PFSK-1 (cell line): Measurements from ENCODE around the gene SLC25A24. TPM values are rescaled to one million over a fixed set of nuclear protein-coding genes. Genes with fewer than 3 reads are reported as not detected.
"Not testable (repeated sequence)": the region's sequence is repeated elsewhere in the genome, so short reads cannot be mapped to it uniquely, and the experiment has no call there.

ENCODE experiments used
- FOXP2 ChIP-seq: optimal IDR thresholded peaks from 2 replicates; pipeline ENCODE3; 2011; ENCODE audit warnings: borderline replicate concordance, control low read depth, inconsistent platforms; ENCODE audit not compliant: insufficient read depth; ENCODE audit errors: extremely low read length, extremely low read depth
- POLR2AphosphoS5 ChIP-seq: IDR thresholded peaks from 2 replicates; pipeline ENCODE4 v1.6.1; 2012; ENCODE audit warnings: low read depth, mild to moderate bottlenecking, control low read depth, low read length, moderate library complexity
- SIN3A ChIP-seq: IDR thresholded peaks from 2 replicates; pipeline ENCODE4 v1.6.1; 2012; ENCODE audit warnings: mild to moderate bottlenecking, low read length, moderate library complexity, borderline replicate concordance; ENCODE audit not compliant: insufficient read depth
- TAF1 ChIP-seq: IDR thresholded peaks from 2 replicates; pipeline ENCODE4 v1.6.1; 2012; ENCODE audit warnings: low read length, control low read depth, borderline replicate concordance; ENCODE audit not compliant: insufficient read depth
- polyA plus RNA-seq: library from polyadenylated mRNA; unstranded; fragments of >200 nt; gene quantifications from one replicate; pipeline ENCODE4 v1.2.1, GENCODE V29; 2012; ENCODE audit warnings: low read depth, missing spikeins; ENCODE audit not compliant: insufficient read length
- TF ChIP-seq, protein P1 (sequence below), 2 experiments: IDR thresholded peaks; 2 replicates each; pipeline versions ENCODE4 v1.6.1 to v1.8.0; 2011 to 2012; ENCODE audit warnings: low read depth in 2 of 2, low read length in 2 of 2, control low read depth in 1 of 2, inconsistent platforms in 1 of 2, mild to moderate bottlenecking in 1 of 2, moderate library complexity in 1 of 2; ENCODE audit not compliant: insufficient read depth in 1 of 2

SLC25A24 gene
- 12.7 TPM for polyA plus RNA-seq

DNA sequence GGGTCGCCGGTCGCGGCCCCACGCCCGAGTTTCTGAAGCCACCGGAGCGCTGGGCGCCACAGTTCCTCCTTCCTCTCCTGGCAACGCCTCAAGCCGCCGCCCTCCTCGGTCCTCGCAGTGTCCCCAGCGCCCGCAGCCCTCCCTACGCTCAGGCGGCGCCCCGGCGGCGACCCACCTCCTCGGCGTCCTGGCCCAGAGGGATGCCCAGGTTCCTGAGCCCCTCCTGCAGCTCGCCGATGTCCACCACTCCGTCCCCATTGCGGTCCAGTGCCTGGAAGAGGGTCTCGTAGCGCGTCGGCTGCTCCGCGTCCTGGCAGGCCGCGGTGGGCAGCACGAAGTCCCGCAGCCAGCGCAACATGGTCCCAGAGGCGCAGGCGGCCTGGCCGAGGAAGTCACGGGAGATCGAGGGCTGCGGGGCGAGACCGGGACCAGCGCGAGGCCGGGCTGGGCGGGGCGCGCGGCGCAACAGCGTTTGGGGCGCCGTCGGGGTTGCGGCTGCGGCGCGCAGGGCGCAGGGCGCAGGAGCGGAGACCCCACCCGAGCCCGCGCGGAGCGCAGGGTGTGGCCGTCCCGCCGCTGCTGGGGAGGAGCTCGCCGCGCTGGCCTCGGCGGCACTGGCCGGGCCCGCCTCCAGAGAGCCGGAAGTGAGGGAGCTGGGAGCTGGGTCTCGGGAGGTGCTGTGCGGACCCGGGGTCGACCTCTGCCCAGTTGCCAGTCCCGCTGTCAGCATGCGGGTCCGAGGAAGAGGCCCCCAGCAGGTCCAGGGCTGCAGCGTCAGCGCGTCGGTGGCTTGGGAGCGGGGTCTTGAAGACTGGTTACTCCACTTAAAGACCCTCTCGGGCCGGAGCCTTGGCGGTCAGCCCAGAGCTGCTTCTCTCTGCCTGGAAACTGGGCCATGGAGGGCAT, at the start of gene SLC25A24:
SLC25A24 (minus strand) TSS at position 563 of the 906 bp plus-strand sequence; CDS start at position 358, 205 bp downstream.
- TF ChIP-seq, protein P1, sequence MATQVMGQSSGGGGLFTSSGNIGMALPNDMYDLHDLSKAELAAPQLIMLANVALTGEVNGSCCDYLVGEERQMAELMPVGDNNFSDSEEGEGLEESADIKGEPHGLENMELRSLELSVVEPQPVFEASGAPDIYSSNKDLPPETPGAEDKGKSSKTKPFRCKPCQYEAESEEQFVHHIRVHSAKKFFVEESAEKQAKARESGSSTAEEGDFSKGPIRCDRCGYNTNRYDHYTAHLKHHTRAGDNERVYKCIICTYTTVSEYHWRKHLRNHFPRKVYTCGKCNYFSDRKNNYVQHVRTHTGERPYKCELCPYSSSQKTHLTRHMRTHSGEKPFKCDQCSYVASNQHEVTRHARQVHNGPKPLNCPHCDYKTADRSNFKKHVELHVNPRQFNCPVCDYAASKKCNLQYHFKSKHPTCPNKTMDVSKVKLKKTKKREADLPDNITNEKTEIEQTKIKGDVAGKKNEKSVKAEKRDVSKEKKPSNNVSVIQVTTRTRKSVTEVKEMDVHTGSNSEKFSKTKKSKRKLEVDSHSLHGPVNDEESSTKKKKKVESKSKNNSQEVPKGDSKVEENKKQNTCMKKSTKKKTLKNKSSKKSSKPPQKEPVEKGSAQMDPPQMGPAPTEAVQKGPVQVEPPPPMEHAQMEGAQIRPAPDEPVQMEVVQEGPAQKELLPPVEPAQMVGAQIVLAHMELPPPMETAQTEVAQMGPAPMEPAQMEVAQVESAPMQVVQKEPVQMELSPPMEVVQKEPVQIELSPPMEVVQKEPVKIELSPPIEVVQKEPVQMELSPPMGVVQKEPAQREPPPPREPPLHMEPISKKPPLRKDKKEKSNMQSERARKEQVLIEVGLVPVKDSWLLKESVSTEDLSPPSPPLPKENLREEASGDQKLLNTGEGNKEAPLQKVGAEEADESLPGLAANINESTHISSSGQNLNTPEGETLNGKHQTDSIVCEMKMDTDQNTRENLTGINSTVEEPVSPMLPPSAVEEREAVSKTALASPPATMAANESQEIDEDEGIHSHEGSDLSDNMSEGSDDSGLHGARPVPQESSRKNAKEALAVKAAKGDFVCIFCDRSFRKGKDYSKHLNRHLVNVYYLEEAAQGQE (IDR thresholded peaks at IDR 0.05; ENCODE audit: insufficient read depth in 1 of 2, low read depth in 2 of 2, low read length in 2 of 2), result no peak; a peak in 1 of 4 replicates
- TF ChIP-seq FOXP2, result peak; percentile 44

- TF ChIP-seq, protein P1 (IDR thresholded peaks at IDR 0.05; ENCODE audit: insufficient read depth in 1 of 2, low read depth in 2 of 2, low read length in 2 of 2), result not testable (repeated sequence)
- TF ChIP-seq FOXP2, TAF1: not testable (repeated sequence)
These were observed 43.8 kb upstream of the SLC25A24 start, which contains the start of gene NBPF4 for GRCh38 chr1:108243976-108244375. TSS of gene NBPF4 (minus strand) at chr1:108244076. CDS start at chr1:108243761, 315 bp downstream.

DNA sequence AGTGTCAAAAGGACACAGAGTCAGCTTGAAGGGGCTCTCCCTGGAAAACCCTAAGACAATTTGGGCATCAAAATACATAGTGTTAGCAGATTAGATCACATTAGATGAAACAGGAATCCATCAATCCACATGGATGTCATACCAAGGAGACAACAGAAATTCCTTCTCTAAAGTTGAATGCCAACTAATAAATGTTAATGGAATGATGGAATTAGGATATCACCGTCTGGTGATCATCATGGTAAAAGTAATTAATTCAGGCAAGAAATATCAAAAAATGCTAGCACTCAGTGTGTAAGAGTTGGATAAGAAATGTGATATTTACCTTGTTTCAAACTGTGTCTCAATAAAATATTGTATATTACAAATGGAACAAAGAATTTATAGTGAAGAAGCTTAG, 10.9 kb upstream of the SLC25A24 start:
- TF ChIP-seq FOXP2, result no peak
- no peak for TF ChIP-seq POLR2AphosphoS5
- TF ChIP-seq, protein P1 (IDR thresholded peaks at IDR 0.05; ENCODE audit: insufficient read depth in 1 of 2, low read depth in 2 of 2, low read length in 2 of 2), result no peak
- TF ChIP-seq SIN3A, result no peak
- TF ChIP-seq TAF1, result no peak

- TF ChIP-seq POLR2AphosphoS5 (no peak), FOXP2 (no peak), TAF1 (no peak), SIN3A (no peak)
- TF ChIP-seq, protein P1 (IDR thresholded peaks at IDR 0.05; ENCODE audit: insufficient read depth in 1 of 2, low read depth in 2 of 2, low read length in 2 of 2), result no peak
These were observed 9.4 kb upstream of the SLC25A24 start for GRCh38 chr1:108209456-108210108.
